Hepatocyte (in vitro differentiated cells): Measurements from ENCODE around the gene HSD17B1. TPM values are rescaled to one million over a fixed set of nuclear protein-coding genes. Genes with fewer than 3 reads are reported as not detected.
A peak's percentile ranks its signal among the peaks of the same experiment; 100 is the strongest.

Source experiments
- DNase-seq: peaks from one replicate; pipeline ENCODE4 v3.0.0-alpha.2; 2016; ENCODE audit warnings: low spot score
- H2AFZ ChIP-seq: fragments of 200-600 bp; sonication (generic); 2 replicates; pipeline ENCODE4 v1.6.0; 2016; ENCODE audit warnings: antibody characterized with exemption, mild to moderate bottlenecking
- H3K27ac ChIP-seq: fragments of 200-600 bp; sonication (generic); 2 replicates; pipeline ENCODE4 v1.5.1; 2016; ENCODE audit warnings: mild to moderate bottlenecking
- H3K27me3 ChIP-seq: fragments of 200-600 bp; sonication (generic); 2 replicates; pipeline ENCODE4 v1.6.1; 2016
- H3K36me3 ChIP-seq: fragments of 200-600 bp; sonication (generic); replicated peaks from 2 replicates; pipeline ENCODE4 v1.5.1; 2016; ENCODE audit warnings: low read depth; ENCODE audit not compliant: insufficient read depth
- H3K4me1 ChIP-seq: fragments of 200-600 bp; sonication (generic); 2 replicates; pipeline ENCODE4 v1.5.1; 2016; ENCODE audit warnings: mild to moderate bottlenecking, moderate library complexity; ENCODE audit not compliant: insufficient read depth
- H3K4me2 ChIP-seq: fragments of 200-600 bp; sonication (generic); 2 replicates; pipeline ENCODE4 v1.6.0; 2016
- H3K4me3 ChIP-seq: fragments of 200-600 bp; sonication (generic); 2 replicates; pipeline ENCODE4 v1.5.1; 2016; ENCODE audit warnings: mild to moderate bottlenecking
- H3K79me2 ChIP-seq: fragments of 200-600 bp; sonication (generic); 2 replicates; pipeline ENCODE4 v1.6.0; 2017; ENCODE audit warnings: mild to moderate bottlenecking
- H3K9me2 ChIP-seq: fragments of 200-600 bp; sonication (generic); replicated peaks from 2 replicates; pipeline ENCODE4 v1.6.0; 2017; ENCODE audit warnings: mild to moderate bottlenecking; ENCODE audit not compliant: insufficient read depth
- H3K9me3 ChIP-seq: fragments of 200-600 bp; sonication (generic); 2 replicates; pipeline ENCODE4 v1.5.1; 2016; ENCODE audit warnings: low read depth, mild to moderate bottlenecking
- H4K20me1 ChIP-seq: fragments of 200-600 bp; sonication (generic); 2 replicates; pipeline ENCODE4 v1.6.0; 2016; ENCODE audit warnings: mild to moderate bottlenecking; ENCODE audit not compliant: insufficient read depth, poor library complexity, severe bottlenecking
- CTCF ChIP-seq: fragments of 200-600 bp; sonication (generic); IDR thresholded peaks from 2 replicates; pipeline ENCODE4 v1.5.1; 2016; ENCODE audit warnings: antibody characterized with exemption, mild to moderate bottlenecking; ENCODE audit not compliant: poor library complexity
- EZH2 ChIP-seq: fragments of 200-600 bp; sonication (generic); IDR thresholded peaks from 2 replicates; pipeline ENCODE4 v1.6.1; 2016; ENCODE audit warnings: antibody characterized with exemption, mild to moderate bottlenecking, borderline replicate concordance
- EZH2phosphoT487 ChIP-seq: fragments of 200-600 bp; sonication (generic); IDR thresholded peaks from one replicate; pipeline ENCODE4 v1.6.1; 2018; ENCODE audit warnings: antibody characterized with exemption, mild to moderate bottlenecking, low read depth, moderate library complexity; ENCODE audit not compliant: unreplicated experiment, severe bottlenecking
- WGBS: methylation state at CpG from one replicate; pipeline ENCODE4 v1.1.6; 2016; ENCODE audit warnings: low lambda C conversion rate; ENCODE audit errors: missing lambda C conversion rate; 5-methylcytosine and 5-hydroxymethylcytosine counted together
- polyA plus RNA-seq: library from polyadenylated mRNA; unstranded; fragments of >200 nt; fragmentation: Nextera tagmentation; extraction: Ambion mirVana; gene quantifications from 2 replicates; pipeline ENCODE4 v1.2.1, GENCODE V29; 2016
- total RNA-seq: library from RNA; depleted of rRNA; stranded (reverse); fragments of >200 nt; gene quantifications from 2 replicates; pipeline ENCODE4 v1.2.3, GENCODE V29; 2014

The HSD17B1 gene
- total and polyA plus RNA-seq, 2 experiments from 2014 or later = 2.7 to 6.6 TPM

GRCh38 chr17:42565523-42566214 lies 12.9 kb downstream of the HSD17B1 start:
- Histone ChIP-seq H4K20me1 (no peaks in the 10 kb centered on the region), H3K27ac (peak overlapping the region; percentile 93), H3K4me2 (no peak overlapping the region), H2AFZ (no peak overlapping the region), H3K79me2 (peaks cover 60% of the 10 kb centered on the region), H3K4me1 (peaks cover 19% of the 10 kb centered on the region), H3K36me3 (no peaks in the 10 kb centered on the region), H3K9me3 (no peaks in the 10 kb centered on the region), H3K27me3 (no peaks in the 10 kb centered on the region), H3K9me2 (no peaks in the 10 kb centered on the region), H3K4me3 (no peak overlapping the region)
- 96% methylated on average over 16 of the region's 16 CpGs for WGBS
- TF ChIP-seq CTCF (no peak), EZH2 (no peak), EZH2phosphoT487 (no peak)
- DNase-seq = no peak

- DNase-seq = no peak
- Histone ChIP-seq H3K27ac (peak overlapping the region; percentile 93), H2AFZ (peak overlapping the region; percentile 80), H3K36me3 (no peaks in the 10 kb centered on the region), H4K20me1 (no peaks in the 10 kb centered on the region), H3K79me2 (peaks cover 59% of the 10 kb centered on the region), H3K4me2 (peak overlapping the region; percentile 96), H3K9me3 (no peaks in the 10 kb centered on the region), H3K4me3 (no peak overlapping the region), H3K4me1 (peaks cover 19% of the 10 kb centered on the region), H3K27me3 (no peaks in the 10 kb centered on the region), H3K9me2 (no peaks in the 10 kb centered on the region)
- 67% methylated on average over 28 of the region's 28 CpGs for WGBS
- TF ChIP-seq EZH2 = no peak
- no peak for TF ChIP-seq CTCF
- no peak for TF ChIP-seq EZH2phosphoT487
Observed at GRCh38 chr17:42566215-42566882, 13.6 kb downstream of the HSD17B1 start.

GRCh38 chr17:42566883-42567573 lies 14.3 kb downstream of the HSD17B1 start, which contains the start of gene MLX:
MLX (plus strand) TSS chr17:42567100; CDS start chr17:42567125, 25 bp downstream.
- peak within 1 kb of the TSS; percentile 93 for H3K27ac ChIP-seq
- no peaks in the 10 kb centered on the region for H3K27me3 ChIP-seq
- WGBS = under 1% methylated on average over 45 of the region's 72 CpGs
- peak within 1 kb of the TSS; percentile 88 for H2AFZ ChIP-seq
- H3K36me3 ChIP-seq = no peaks in the 10 kb centered on the region
- no peaks in the 10 kb centered on the region for H4K20me1 ChIP-seq
- H3K4me3 ChIP-seq = peak within 1 kb of the TSS; percentile 81
- peaks cover 19% of the 10 kb centered on the region for H3K4me1 ChIP-seq
- H3K4me2 ChIP-seq = peak within 1 kb of the TSS; percentile 96
- no peaks in the 10 kb centered on the region for H3K9me3 ChIP-seq
- DNase-seq = peak; percentile 98
- TF ChIP-seq EZH2phosphoT487 (no peak), EZH2 (no peak), CTCF (no peak)
- H3K9me2 ChIP-seq = no peaks in the 10 kb centered on the region
- H3K79me2 ChIP-seq = peaks cover 56% of the 10 kb centered on the region
